RPMI8226 (cell line): ENCODE data around the gene SMAD7.

Experiments
- DNase-seq: peaks from one replicate; pipeline ENCODE4 v3.0.0-alpha.2; 2015

Gene SMAD7

DNA sequence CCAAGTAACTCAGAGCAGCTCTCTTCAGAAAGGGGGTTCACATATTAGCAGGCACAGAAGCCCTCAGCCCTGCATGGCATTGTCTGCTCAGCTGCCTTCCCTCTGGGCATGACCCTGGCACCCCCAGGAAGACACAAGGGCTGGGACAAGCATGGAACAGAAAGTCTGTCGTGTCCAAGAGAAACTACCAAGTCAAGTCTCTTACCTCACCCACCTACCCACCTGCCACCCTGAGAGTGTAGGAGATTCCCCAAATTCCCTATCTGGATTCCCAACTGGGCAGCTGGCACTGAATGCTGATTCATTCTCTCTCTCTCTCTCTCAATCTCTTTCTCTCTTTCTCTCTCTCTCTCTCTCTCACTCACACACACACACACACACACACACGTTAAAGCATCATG, 21.6 kb downstream of the SMAD7 start:
- DNase-seq: no peak

- DNase-seq: peak; percentile 93
These were observed 22.0 kb downstream of the SMAD7 start for GRCh38 chr18:48928787-48929186.

GRCh38 chr18:48927286-48928080, 23.3 kb downstream of the SMAD7 start:
- DNase-seq: no peak

DNA sequence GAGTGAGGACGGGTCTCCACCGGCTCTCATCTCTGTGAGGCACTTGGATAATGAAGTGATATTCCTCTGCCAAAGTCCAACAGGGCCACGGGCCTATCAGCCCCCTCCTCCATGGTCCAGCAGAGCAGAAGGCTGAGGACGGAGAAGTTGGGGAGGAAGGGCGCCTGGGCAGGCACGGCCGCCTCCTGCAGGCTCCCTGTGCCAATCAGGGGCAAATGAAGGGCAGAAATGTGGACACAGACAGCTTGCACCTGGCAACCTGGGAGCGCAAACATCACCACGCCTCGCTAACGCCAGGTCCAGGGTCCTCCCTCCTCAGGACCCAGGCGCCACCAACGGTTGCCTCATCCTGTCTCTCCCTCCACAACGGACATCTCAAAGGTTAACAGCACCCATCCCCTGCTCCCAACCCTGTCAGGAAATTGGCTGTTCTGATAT, 24.3 kb downstream of the SMAD7 start:
- DNase-seq: peak; percentile 30

- DNase-seq: no peak
These were observed 25.3 kb downstream of the SMAD7 start for GRCh38 chr18:48925491-48925780.

GRCh38 chr18:48924630-48925490, 25.9 kb downstream of the SMAD7 start:
- no peak for DNase-seq

GRCh38 chr18:48923746-48924629, 26.8 kb downstream of the SMAD7 start:
- DNase-seq: peak; percentile 35

DNA sequence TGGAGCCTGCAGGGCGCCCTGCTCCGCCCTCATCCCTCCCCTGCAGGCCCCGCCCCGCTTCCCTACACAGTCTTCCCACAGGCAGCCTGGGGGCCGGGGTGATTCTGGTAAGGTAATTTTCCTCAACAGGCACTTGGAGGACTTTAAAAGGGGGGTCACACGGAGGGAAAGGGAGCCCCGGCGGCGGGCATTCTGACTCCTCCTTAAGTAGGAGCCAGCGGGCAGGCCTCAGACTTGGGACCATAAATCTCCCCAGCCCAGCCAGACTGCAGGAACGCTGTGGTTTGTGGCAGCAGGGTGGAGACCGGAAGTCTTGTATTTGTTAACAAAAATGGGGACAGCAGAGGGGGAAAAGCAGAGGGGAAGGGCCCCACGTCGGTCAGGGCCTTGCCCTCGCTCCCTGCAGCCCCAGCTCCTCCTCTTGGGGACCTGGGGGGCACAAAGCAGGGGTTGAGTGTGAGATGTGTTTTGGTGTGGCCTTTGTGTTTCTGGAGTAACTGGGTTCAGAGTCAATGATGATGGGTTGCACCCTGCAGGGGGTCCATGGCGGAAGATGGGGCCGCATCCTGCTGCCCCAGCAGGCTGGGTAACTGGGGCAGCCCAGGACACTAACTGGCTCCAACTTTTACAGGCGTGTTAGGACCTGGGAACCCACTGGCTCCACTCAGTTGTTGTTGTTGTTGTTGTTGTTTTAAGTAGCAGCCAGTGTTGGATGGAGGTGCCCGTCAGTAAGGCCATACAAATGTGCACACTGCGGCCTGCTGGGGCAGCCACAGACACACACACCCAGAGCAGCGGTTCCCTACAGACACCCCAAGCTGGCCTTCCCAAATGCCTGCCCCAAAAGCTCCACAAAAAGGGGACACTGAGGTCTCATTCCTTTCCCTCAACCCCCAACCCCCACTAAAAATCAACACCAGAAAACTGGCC, 27.7 kb downstream of the SMAD7 start:
- DNase-seq: peak; percentile 74

DNA sequence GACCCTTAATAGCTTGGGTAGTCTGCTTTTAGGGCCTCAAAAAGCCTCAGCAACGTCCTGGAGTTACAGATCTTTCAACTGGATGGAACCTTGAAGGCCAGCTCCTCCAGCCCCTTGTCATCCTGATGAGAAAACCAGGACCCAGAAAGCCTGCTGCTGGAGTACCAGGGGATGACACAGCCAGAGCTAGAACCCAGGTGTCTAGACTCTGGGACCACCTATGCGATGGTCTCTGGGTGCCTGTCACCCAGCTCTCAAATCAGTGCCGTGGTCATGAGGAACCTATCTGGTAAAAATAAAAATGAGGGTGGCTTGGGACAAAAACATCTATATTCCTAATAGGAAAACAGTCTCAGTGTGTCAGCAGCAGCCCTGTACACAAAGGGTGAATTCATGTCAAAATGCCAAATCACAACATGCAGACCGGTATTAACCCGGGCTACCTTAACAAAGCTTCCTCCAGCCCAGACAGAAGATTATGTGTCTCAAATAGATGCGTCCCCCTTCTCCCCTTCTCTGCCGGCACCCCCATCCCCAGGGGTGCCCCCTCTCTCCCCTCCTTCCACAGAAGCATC, 28.5 kb downstream of the SMAD7 start:
- DNase-seq: no peak

GRCh38 chr18:48921305-48922225, 29.2 kb downstream of the SMAD7 start:
- DNase-seq: no peak

DNA sequence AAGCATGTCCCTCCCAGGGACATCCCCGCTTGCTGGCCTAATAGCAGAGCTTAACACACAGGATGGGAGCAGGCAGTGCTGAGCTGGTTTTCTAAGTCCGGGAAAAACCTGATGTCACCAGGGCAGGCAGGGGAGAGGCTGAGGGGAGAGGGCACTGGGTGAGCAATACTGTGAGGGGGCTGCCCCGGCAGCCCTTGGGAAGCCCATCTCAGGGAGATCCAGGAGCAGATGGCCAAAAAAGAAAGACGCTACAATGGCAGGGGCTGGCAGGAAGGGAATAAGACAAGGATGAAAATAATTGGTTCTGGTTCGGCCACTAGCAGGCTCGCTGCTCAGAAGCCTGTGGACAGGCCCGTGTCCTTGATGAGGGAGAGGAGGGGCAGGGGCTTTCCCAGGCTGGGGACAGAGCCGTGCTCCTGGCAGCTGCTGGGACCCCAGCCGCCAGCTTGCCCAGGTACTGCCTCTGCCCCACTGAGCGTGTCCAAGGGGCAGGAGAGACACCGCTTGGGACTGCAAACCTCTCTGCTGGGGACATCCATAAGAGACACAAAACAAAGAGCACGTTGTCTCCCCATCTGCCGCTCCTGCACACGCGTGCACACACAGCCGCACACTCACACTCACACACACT, 30.2 kb downstream of the SMAD7 start:
- DNase-seq: no peak

GRCh38 chr18:48919547-48919946, 31.2 kb downstream of the SMAD7 start:
- no peak for DNase-seq

DNA sequence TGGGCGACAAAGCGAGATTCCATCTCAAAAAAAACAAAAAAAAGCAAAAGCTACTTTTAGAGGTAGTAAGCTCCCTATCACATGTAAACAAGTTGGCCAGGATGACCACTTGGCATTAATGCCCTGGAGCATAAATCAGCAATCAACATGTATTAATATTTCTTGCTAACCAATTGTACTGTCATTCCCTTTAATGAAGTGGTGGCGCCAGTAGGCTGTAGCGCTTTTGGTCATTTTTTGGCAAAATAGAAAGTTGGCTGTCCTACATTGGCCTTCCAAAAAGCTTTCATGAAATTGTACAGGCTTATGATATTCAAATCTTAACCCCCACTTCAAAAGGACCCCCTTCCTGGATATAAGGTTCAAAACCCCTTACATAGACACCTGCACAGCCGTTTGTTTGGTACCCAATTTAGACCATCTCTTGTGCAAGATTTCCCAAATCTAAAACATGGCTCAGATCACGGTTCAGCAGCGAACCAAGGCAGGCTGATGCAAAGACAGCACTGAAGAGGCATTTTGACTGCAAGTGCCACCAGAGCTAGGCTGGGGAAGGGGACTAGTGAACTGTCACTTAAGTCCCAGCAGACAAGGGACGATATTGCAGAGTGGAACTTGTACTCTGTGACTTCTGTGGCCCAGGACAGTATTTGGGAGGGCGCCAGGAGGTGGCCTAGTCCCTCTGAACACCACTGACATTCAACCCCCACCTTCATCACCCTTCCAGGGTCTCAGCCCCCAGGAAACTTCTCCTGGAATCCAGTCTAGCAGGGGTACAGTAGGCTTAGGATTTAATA, 31.9 kb downstream of the SMAD7 start:
- DNase-seq: no peak

GRCh38 chr18:48917579-48918517, 32.9 kb downstream of the SMAD7 start:
- DNase-seq: peak; percentile 91

- no peak for DNase-seq
These were observed 34.9 kb downstream of the SMAD7 start for GRCh38 chr18:48915626-48916425.

DNA sequence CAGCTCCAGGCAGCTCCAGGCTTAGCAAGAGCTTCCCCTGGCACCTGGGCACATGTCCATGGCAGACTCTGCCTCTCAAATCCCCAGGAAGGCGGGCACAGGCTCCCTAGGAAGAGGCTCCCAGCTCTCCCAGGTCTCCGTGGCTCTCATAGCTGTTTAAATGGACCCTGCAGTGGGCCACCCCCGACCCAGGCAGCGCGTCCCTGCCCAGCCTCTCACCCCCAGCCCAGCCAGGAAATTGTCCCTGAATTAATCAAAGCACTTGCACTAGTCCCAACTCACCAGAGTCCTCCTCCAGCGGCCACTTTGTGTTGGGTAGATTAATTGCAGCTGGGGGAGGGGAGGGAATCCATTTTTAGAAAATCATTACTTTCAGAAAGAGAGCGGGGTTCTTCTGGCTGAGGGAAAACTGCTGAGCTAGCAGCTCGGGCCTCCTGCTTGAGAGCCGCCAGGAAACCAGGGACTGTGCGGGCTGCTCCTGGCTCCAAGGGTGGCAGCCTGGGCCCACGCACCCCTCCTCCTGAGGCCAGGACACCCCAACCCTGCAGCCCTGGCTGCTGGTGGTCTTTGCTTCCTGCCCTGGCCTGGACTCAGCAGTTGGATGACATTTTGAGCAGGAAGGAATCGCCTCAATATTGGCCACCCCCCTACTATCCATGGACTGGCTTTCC, 36.0 kb downstream of the SMAD7 start:
- peak; percentile 95 for DNase-seq

- no peak for DNase-seq
These were observed 37.0 kb downstream of the SMAD7 start for GRCh38 chr18:48913775-48914174.
